ENCODE measurements around the gene DYNLT1.

Gene DYNLT1

DNA sequence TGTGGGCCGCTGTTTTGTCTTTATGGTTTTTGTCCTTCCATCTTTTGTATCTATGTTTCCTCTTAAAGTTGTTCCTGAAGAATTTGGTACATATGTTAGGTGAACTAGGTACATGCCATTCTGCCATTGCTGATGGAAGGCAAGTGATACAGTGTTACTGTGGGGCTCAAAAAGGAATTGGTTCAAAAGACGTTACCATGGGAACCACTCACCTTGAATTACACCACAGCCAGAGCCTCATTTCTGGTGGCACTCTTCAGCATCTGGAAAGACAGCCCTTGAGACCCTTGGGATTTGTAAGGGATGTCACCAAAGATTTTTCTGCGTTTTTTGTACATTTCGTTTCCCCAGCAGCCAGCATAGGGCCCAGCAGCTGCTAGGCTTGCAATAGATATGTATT, 52.7 kb downstream of the DYNLT1 start:
- H3K4me3 ChIP-seq = no peak overlapping the region
- no peak for DNase-seq (ENCODE audit: low read depth, low spot score)
- TF ChIP-seq EZH2 (IDR thresholded peaks at IDR 0.05) = no peak
- peaks cover 82% of the 10 kb centered on the region for H3K36me3 ChIP-seq (ENCODE audit: insufficient read depth, low read length)
- no peaks in the 10 kb centered on the region for H3K9me3 ChIP-seq (ENCODE audit: low read depth, low read length)
- H3K27ac ChIP-seq = no peak overlapping the region
- no peak overlapping the region for H3K9ac ChIP-seq (ENCODE audit: insufficient read length)

DNA sequence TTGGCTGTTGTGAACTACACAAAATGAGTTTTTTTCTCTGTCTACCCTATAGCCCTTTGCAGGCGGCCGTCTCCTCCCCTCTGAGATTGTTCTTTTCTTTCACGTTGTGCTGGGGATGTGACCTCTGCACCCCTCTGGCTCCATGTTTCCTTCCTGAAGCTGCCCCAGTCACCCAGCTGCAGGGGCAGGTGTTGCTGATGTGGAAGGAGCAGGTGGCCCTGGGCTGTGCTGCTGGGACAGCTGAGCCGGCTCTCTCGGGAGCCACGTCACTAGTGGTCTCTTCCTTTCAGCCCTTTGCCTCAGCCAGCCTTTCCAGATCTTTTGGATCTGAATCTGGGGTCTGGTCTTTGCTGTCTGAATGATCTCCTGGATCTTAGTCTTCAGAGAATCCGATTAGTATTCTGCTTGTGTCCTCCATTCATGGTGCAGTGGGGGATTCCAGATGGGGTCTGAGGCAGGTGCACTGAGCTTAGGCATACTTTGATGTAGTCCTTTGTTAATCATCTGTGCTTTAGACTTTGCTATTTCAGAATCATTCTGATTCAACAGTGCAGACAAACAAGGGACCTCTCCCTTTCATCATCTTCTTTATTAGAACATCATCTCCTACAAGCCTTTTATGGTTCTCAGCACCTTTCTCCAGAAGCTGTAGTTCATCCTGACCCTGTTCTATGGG, 53.3 kb downstream of the DYNLT1 start:
- TF ChIP-seq POLR2AphosphoS5 (IDR thresholded peaks at IDR 0.05; ENCODE audit: borderline replicate concordance, low read depth, low read length) (no peak), EZH2 (IDR thresholded peaks at IDR 0.05) (no peak), FOXP2 (optimal IDR thresholded peaks at IDR 0.05; ENCODE audit: control extremely low read depth, extremely low read length, insufficient read depth) (no peak)
- H3K27ac ChIP-seq = no peak overlapping the region
- H3K9me3 ChIP-seq (ENCODE audit: low read depth, low read length) = no peaks in the 10 kb centered on the region
- H3K9ac ChIP-seq (ENCODE audit: insufficient read length) = no peak overlapping the region
- DNase-seq (ENCODE audit: low read depth, low spot score) = no peak
- peaks cover 85% of the 10 kb centered on the region for H3K36me3 ChIP-seq (ENCODE audit: insufficient read depth, low read length)
- no peak overlapping the region for H3K4me3 ChIP-seq

DNA sequence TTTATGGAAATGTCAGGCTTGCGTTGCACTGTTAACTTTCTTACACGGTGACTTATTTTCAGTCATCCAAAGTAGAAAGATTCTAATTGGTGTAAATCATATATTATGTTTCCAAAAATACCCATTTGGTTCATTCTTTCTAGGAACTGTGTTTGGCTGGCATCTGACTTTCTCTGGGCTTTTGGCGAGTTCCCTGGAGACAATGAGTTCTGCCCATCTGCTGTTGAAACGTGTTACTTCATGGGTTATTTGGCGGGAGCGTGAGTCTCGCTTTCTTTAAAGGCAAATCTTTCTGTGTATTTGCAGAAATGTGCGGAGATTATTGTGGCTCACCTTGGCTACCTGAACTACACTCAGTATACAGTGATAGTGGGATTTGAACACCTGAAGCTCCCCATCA, 55.2 kb downstream of the DYNLT1 start:
- TF ChIP-seq EZH2 (IDR thresholded peaks at IDR 0.05) = no peak
- no peak for TF ChIP-seq FOXP2 (optimal IDR thresholded peaks at IDR 0.05; ENCODE audit: control extremely low read depth, extremely low read length, insufficient read depth)
- no peak for TF ChIP-seq POLR2AphosphoS5 (IDR thresholded peaks at IDR 0.05; ENCODE audit: borderline replicate concordance, low read depth, low read length)
- H3K36me3 ChIP-seq (ENCODE audit: insufficient read depth, low read length) = peaks cover 88% of the 10 kb centered on the region
- no peak overlapping the region for H3K27ac ChIP-seq
- H3K9ac ChIP-seq (ENCODE audit: insufficient read length) = no peak overlapping the region
- H3K4me3 ChIP-seq = no peak overlapping the region
- no peaks in the 10 kb centered on the region for H3K9me3 ChIP-seq (ENCODE audit: low read depth, low read length)
- no peak for DNase-seq (ENCODE audit: low read depth, low spot score)

DNA sequence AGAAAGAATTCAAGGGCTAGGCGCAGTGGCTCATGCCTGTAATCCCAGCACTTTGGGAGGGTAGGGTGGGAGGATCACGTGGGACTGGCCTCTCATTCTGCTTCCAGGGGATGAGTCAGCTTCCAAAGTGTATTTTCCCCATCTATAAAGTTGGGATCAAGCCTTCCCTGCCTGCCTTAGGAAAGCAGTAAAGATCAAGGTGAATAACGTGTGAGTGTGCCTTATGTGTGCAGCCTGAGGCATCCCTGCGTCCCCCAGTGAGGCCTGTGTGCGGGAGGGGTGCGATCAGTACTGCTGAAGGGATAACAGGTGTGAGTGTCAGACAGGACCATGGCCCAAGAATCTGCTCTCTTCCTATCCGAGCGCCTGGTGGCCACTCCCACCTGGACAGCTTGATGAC, 57.9 kb downstream of the DYNLT1 start:
- TF ChIP-seq FOXP2 (optimal IDR thresholded peaks at IDR 0.05; ENCODE audit: control extremely low read depth, extremely low read length, insufficient read depth) (no peak), EZH2 (IDR thresholded peaks at IDR 0.05) (no peak), POLR2AphosphoS5 (IDR thresholded peaks at IDR 0.05; ENCODE audit: borderline replicate concordance, low read depth, low read length) (no peak)
- no peaks in the 10 kb centered on the region for H3K9me3 ChIP-seq (ENCODE audit: low read depth, low read length)
- peaks cover 79% of the 10 kb centered on the region for H3K36me3 ChIP-seq (ENCODE audit: insufficient read depth, low read length)
- H3K27ac ChIP-seq = no peak overlapping the region
- no peak for DNase-seq (ENCODE audit: low read depth, low spot score)
- no peak overlapping the region for H3K9ac ChIP-seq (ENCODE audit: insufficient read length)
- no peak overlapping the region for H3K4me3 ChIP-seq
